DMS79 treated with DMSO at 0.1 percent for 48 hours (cell line): ENCODE measurements around the gene AAMDC.
"Not testable (repeated sequence)": the region's sequence is repeated elsewhere in the genome, so short reads cannot be mapped to it uniquely, and the experiment has no call there.

Experiments used
- DNase-seq: peaks from one replicate; lab custom pipeline; 2025; lab: John Stamatoyannopoulos, UW

Gene AAMDC

DNA sequence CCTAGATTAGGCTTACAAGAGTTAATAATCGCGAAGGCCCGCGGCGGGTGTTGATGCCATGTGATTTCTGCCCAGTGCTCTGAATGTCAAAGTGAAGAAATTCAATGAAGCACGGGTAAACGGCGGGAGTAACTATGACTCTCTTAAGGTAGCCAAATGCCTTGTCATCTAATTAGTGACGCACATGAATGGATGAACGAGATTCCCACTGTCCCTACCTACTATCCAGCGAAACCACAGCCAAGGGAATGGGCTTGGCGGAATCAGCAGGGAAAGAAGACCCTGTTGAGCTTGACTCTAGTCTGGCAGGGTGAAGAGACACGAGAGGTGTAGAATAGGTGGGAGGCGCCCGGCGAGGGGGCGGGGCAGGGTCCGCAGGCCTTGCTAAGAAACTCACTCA lies 65.5 kb downstream of the AAMDC start:
- DNase-seq, result no peak

DNA sequence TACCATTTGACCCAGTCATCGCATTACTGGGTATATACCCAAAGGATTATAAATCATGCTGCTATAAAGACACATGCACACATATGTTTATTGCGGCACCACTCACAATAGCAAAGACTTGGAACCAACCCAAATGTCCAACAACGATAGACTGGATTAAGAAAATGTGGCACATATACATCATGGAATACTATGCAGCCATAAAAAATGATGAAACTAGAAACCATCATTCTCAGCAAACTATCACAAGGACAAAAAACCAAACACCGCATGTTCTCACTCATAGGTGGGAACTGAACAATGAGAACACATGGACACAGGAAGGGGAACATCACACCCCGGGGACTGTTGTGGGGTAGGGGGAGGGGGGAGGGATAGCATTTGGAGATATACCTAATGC lies 68.1 kb downstream of the AAMDC start:
- not testable (repeated sequence) for DNase-seq

DNA sequence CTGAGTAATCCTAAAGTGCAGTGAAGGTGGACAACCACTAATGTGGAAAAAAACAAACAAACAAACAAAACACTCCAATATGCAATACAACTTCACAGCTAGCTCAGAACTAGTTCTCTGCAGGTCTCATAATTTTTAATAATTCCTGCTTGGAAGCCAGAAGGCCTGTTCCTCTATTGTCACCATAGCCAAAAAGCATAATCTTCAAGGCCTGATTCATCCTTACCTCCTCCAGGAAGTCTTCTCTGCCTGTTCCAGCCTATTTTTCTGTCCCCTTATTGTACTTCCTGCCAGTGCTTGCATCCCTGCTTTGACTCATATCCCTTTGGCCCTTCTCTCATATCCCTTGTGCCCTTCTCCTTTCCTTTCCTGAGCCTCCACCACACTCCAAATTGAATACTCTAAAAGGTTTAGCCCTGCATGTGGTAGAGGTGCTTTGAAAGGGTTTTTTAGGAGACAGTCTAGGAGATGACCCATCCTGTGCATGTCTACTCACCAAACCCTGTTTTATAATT lies 69.2 kb downstream of the AAMDC start:
- not testable (repeated sequence) for DNase-seq

GRCh38 chr11:77890619-77891056 lies 69.7 kb downstream of the AAMDC start:
- not testable (repeated sequence) for DNase-seq

- not testable (repeated sequence) for DNase-seq
Observed at GRCh38 chr11:77891256-77891655, 70.3 kb downstream of the AAMDC start.

DNA sequence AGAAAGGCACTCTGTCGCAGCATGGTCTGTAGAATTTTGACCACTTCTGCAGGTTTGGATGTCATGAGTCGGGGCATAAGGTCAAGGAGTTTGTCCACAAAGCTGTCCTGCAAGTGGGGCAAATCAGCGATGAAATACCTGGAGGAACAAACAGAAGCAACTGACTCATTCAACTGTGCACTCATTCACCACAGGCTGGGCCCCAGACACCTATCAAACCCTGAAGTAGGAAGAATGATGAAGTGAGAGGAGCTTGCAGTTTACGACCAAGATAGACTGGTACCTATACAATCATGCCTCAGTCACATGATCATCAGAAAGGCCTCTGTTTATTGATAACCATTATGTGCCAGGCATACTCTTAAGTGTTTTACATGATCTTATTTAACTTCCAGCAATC lies 70.8 kb downstream of the AAMDC start:
- DNase-seq, result not testable (repeated sequence)

- DNase-seq, result not testable (repeated sequence)
Observed at GRCh38 chr11:77894949-77895348, 74.0 kb downstream of the AAMDC start.

GRCh38 chr11:77908835-77909234 lies 87.9 kb downstream of the AAMDC start:
- DNase-seq, result no peak

GRCh38 chr11:77909277-77909676 lies 88.3 kb downstream of the AAMDC start:
- no peak for DNase-seq

- DNase-seq, result not testable (repeated sequence)
Observed at GRCh38 chr11:77910828-77911227, 89.9 kb downstream of the AAMDC start.

GRCh38 chr11:77913608-77914306 lies 92.8 kb downstream of the AAMDC start:
- not testable (repeated sequence) for DNase-seq

- peak; percentile 66 for DNase-seq
Observed at GRCh38 chr11:77914307-77914791, 93.4 kb downstream of the AAMDC start.

DNA sequence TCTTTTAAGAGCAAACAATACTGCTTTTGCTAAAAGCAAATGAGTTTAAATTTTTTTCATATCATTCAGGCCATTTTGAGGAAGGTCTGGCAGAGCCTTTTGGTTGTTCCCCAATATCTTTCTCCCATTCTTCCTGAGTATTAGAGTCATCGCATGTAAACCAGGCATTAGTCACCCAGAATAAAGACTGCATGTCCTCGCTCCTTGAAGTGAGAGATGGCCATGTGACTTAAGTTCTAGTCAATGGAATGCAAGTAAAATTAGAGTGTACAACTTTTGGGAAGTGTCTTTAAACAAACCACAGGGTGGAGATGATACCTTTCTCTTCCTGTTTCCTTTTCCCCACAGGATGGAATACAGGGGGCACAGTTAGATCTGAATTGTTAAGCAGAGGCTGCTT lies 96.8 kb downstream of the AAMDC start:
- DNase-seq, result not testable (repeated sequence)
